Stomach (tissue), 4 donors: ENCODE data around the gene TULP1.

Experiments used
- EP300 ChIP-seq: sonication (generic); formaldehyde crosslinking; IDR thresholded peaks from one replicate; pipeline ENCODE4 v1.6.1; 2017; ENCODE audit warnings: antibody characterized with exemption
- POLR2A ChIP-seq, 4 donors: fragments of 450-650 bp; IDR thresholded peaks; one replicate each; pipeline ENCODE4 v1.6.1; 2016; ENCODE audit warnings: antibody characterized with exemption in 4 of 4, control low read depth in 2 of 4, mild to moderate bottlenecking in 1 of 4, moderate library complexity in 1 of 4
- POLR2AphosphoS5 ChIP-seq, 3 donors: sonication (generic); formaldehyde crosslinking; IDR thresholded peaks; one replicate each; pipeline ENCODE4 v1.6.1; 2016; ENCODE audit warnings: antibody characterized with exemption in 3 of 3
- TF ChIP-seq, protein P1 (sequence below), 7 experiments: fragments of 450-650 bp in 4 of 7; fragments of 200-600 bp in 3 of 7; sonication (generic) in 3 of 7; IDR thresholded peaks; one replicate each; pipeline ENCODE4 v1.5.1; 2016 to 2019; ENCODE audit warnings: antibody characterized with exemption in 7 of 7, control low read depth in 2 of 7, mild to moderate bottlenecking in 1 of 7

DNA sequence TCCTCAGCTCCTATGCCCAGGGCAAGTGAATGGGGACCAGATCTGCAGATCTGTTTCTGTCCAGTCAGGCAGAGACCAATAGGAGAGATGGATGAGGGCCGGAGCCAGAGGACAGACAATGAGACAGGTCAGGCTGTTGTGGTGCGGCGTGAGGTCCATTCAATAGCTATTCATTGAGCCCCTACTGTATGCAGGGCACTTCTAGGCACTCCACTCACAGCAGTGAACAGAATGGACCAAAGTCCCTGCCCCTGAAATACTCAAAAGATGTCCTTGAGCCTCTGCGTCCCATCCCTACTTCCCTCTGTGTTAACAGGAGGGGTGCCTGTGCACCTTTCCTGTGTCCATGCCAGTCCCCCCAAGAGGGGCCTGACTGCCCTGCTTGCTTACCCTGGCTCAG lies 8.5 kb upstream of the TULP1 start:
- TF ChIP-seq POLR2AphosphoS5 (IDR thresholded peaks at IDR 0.05) (no peak), EP300 (no peak), POLR2A (IDR thresholded peaks at IDR 0.05) (no peak)
- TF ChIP-seq, protein P1, sequence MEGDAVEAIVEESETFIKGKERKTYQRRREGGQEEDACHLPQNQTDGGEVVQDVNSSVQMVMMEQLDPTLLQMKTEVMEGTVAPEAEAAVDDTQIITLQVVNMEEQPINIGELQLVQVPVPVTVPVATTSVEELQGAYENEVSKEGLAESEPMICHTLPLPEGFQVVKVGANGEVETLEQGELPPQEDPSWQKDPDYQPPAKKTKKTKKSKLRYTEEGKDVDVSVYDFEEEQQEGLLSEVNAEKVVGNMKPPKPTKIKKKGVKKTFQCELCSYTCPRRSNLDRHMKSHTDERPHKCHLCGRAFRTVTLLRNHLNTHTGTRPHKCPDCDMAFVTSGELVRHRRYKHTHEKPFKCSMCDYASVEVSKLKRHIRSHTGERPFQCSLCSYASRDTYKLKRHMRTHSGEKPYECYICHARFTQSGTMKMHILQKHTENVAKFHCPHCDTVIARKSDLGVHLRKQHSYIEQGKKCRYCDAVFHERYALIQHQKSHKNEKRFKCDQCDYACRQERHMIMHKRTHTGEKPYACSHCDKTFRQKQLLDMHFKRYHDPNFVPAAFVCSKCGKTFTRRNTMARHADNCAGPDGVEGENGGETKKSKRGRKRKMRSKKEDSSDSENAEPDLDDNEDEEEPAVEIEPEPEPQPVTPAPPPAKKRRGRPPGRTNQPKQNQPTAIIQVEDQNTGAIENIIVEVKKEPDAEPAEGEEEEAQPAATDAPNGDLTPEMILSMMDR (IDR thresholded peaks at IDR 0.05), result no peak
